Natural killer cell (primary cell): ENCODE measurements around the gene PROCA1. TPM values are rescaled to one million over a fixed set of nuclear protein-coding genes. Genes with fewer than 3 reads are reported as not detected.
A peak's percentile ranks its signal among the peaks of the same experiment; 100 is the strongest.

Source experiments
- ATAC-seq, 3 donors: fragments of 150-1000 bp in 2 of 3; fragments of 200-7000 bp in 1 of 3; cut with Tn5 transposase; 1 replicate in 1 of 3; 2 replicates in 2 of 3; pipeline ENCODE4 v1.10.0; 2021; ENCODE audit warnings: mild to moderate bottlenecking in 2 of 3, moderate library complexity in 2 of 3
- DNase-seq, 2 donors: peaks; one replicate each; pipeline versions ENCODE4 v3.0.0 to v3.0.0-alpha.2; 2013 to 2021; ENCODE audit warnings: mixed read lengths in 1 of 2
- H3K27ac ChIP-seq: one replicate; pipeline ENCODE4 v1.5.1; 2013; ENCODE audit warnings: mild to moderate bottlenecking, low read length
- H3K27me3 ChIP-seq: one replicate; pipeline ENCODE4 v1.6.1; 2013; ENCODE audit warnings: low read length; ENCODE audit not compliant: control insufficient read depth, insufficient read depth
- H3K36me3 ChIP-seq: one replicate; pipeline ENCODE4 v1.6.1; 2013; ENCODE audit warnings: low read length; ENCODE audit not compliant: control insufficient read depth, insufficient read depth
- H3K4me1 ChIP-seq: one replicate; pipeline ENCODE4 v1.6.1; 2013; ENCODE audit warnings: low read length; ENCODE audit not compliant: control insufficient read depth, insufficient read depth
- H3K4me3 ChIP-seq: one replicate; pipeline ENCODE4 v1.5.1; 2013; ENCODE audit warnings: low read length
- H3K9me3 ChIP-seq: one replicate; pipeline ENCODE4 v1.6.1; 2013; ENCODE audit warnings: low read length; ENCODE audit not compliant: control insufficient read depth, insufficient read depth
- H3K27ac Mint-ChIP-seq, 2 donors: one replicate each; pipeline ENCODE4 v1.8.0; 2022; ENCODE audit warnings: mild to moderate bottlenecking in 2 of 2, mixed read lengths in 2 of 2, moderate library complexity in 1 of 2
- H3K27me3 Mint-ChIP-seq, 2 donors: one replicate each; pipeline ENCODE4 v1.8.0; 2022; ENCODE audit warnings: low read depth in 2 of 2, mixed read lengths in 2 of 2
- H3K36me3 Mint-ChIP-seq: one replicate; pipeline ENCODE4 v1.8.0; 2022; ENCODE audit warnings: mixed read lengths
- H3K4me1 Mint-ChIP-seq, 2 donors: one replicate each; pipeline ENCODE4 v1.8.0; 2022; ENCODE audit warnings: mixed read lengths in 2 of 2
- H3K4me3 Mint-ChIP-seq: one replicate; pipeline ENCODE4 v1.8.0; 2022; ENCODE audit warnings: mild to moderate bottlenecking, moderate library complexity, mixed read lengths
- H3K9me3 Mint-ChIP-seq, 2 donors: one replicate each; pipeline ENCODE4 v1.8.0; 2022; ENCODE audit warnings: mixed read lengths in 2 of 2
- WGBS: methylation state at CpG from one replicate; pipeline ENCODE4 v1.1.7; 2013; ENCODE audit warnings: missing lambda C conversion rate; ENCODE audit not compliant: insufficient coverage; 5-methylcytosine and 5-hydroxymethylcytosine counted together
- intact Hi-C: fragments of 100-400 bp; cut with micrococcal nuclease; formaldehyde crosslinking; loops from one replicate; pipeline ENCODE4 v1.14.2; 2022
- total RNA-seq, 4 donors: library from RNA; stranded (reverse); fragments of 120-200 nt in 1 of 4; gene quantifications; one replicate each; pipeline versions ENCODE4 v1.2.3 to v1.2.4, GENCODE V29; 2013 to 2022
- TF ChIP-seq, protein P1 (sequence below): fragments of 200-600 bp; IDR thresholded peaks from one replicate; pipeline ENCODE4 v1.8.0; 2022; ENCODE audit warnings: antibody characterized with exemption

Gene PROCA1
- total RNA-seq, 3 donors from 2014 or later (not counting 1 experiment from before 2014, with no cell fraction given), result 2.3 to 5.8 (median 3.6) TPM

DNA sequence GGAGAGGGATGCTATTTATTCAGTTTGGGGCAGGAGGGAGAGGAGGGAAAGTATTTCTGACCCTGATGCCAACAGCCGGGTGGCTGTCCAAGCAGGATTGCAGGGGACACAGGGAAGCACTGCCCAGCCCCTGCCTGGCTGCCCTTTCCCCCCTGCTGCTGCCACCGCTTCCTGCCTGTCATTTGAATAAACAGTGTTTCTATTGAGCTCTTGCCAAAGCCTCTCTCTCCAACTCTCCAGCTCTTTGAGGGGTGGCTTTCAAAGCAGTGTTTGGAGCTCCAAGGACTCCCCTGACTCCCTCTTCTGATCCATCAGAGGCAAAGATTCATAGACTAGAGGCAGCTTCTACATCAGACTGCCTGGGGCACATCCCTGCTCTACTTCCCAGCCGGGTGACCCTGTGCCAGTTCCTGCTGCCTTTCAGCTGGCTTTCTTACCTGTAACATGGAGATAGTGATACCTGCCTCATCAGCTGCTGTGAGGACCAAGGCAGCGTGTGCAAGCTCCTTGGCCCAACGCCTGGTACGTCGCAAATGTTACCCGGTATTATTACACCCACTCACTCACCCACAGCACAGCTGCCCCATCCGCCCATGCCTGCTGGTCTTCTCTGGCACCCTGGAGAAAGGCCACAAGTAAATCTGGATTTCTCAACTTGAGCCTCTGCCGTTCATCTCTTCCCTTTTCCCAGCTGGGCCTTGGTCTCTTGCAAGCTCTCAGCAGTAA is 9.5 kb downstream of the PROCA1 start:
- Histone ChIP-seq H3K4me3 (no peak overlapping the region), H3K4me1 (no peaks in the 10 kb centered on the region), H3K36me3 (peaks cover 57% of the 10 kb centered on the region), H3K27me3 (no peaks in the 10 kb centered on the region), H3K9me3 (no peaks in the 10 kb centered on the region), H3K27ac (no peak overlapping the region)
- intact Hi-C loops, result no loop called here
- H3K4me3 Mint-ChIP-seq, result no peak overlapping the region
- no peaks in the 10 kb centered on the region for H3K27me3 Mint-ChIP-seq
- WGBS, result 93% methylated on average over 10 of the region's 10 CpGs
- peak overlapping the region in 1 of 2 donors; percentile 35 for H3K27ac Mint-ChIP-seq
- H3K9me3 Mint-ChIP-seq, result no peaks in the 10 kb centered on the region
- peaks cover 0 to 13% of the 10 kb centered on the region in 2 donors for H3K4me1 Mint-ChIP-seq
- DNase-seq, result no peak
- no peaks in the 10 kb centered on the region for H3K36me3 Mint-ChIP-seq
- TF ChIP-seq, protein P1, sequence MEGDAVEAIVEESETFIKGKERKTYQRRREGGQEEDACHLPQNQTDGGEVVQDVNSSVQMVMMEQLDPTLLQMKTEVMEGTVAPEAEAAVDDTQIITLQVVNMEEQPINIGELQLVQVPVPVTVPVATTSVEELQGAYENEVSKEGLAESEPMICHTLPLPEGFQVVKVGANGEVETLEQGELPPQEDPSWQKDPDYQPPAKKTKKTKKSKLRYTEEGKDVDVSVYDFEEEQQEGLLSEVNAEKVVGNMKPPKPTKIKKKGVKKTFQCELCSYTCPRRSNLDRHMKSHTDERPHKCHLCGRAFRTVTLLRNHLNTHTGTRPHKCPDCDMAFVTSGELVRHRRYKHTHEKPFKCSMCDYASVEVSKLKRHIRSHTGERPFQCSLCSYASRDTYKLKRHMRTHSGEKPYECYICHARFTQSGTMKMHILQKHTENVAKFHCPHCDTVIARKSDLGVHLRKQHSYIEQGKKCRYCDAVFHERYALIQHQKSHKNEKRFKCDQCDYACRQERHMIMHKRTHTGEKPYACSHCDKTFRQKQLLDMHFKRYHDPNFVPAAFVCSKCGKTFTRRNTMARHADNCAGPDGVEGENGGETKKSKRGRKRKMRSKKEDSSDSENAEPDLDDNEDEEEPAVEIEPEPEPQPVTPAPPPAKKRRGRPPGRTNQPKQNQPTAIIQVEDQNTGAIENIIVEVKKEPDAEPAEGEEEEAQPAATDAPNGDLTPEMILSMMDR, result no peak
- no peak for ATAC-seq

DNA sequence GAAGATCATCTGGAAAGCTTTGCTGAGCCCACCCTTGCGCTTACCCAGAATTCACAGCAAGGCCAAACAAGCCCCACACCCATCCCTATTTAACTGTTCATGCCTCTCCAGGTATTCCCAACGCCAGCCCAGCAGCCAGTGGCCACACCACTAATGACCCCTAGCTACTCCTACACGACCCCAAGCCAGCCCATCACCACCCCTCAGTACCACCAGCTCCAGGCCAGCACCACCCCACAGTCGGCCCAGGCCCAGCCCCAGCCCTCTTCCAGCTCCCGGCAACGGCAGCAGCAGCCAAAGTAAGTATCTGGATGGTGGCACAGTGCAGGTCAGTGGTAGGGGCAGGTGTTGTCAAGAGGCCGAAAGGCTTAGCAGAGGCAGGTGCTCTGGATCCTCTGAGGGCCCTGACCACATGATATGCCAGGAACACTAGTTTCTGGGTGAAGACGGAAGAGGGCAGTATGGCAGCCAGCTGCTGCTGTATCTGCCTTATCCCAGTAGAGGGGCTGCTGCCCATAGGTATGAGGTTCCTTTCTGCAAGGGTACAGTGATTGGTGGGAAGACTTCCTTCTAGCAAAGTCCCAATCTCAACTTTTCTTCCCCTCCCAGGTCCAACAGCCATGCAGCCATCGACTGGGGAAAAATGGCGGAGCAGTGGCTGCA is 10.7 kb downstream of the PROCA1 start:
- WGBS, result 97% methylated on average over 10 of the region's 10 CpGs
- peaks cover 66% of the 10 kb centered on the region for H3K36me3 ChIP-seq
- peaks cover 0 to 13% of the 10 kb centered on the region in 2 donors for H3K4me1 Mint-ChIP-seq
- TF ChIP-seq, protein P1, result no peak
- no peaks in the 10 kb centered on the region for H3K27me3 ChIP-seq
- H3K4me3 ChIP-seq, result no peak overlapping the region
- H3K27ac Mint-ChIP-seq, result no peak overlapping the region
- ATAC-seq (no peak), DNase-seq (no peak)
- H3K27me3 Mint-ChIP-seq, result no peaks in the 10 kb centered on the region
- intact Hi-C loops, result no loop called here
- no peaks in the 10 kb centered on the region for H3K36me3 Mint-ChIP-seq
- no peaks in the 10 kb centered on the region for H3K9me3 ChIP-seq
- H3K4me1 ChIP-seq, result no peaks in the 10 kb centered on the region
- no peaks in the 10 kb centered on the region for H3K9me3 Mint-ChIP-seq
- no peak overlapping the region for H3K4me3 Mint-ChIP-seq
- no peak overlapping the region for H3K27ac ChIP-seq

DNA sequence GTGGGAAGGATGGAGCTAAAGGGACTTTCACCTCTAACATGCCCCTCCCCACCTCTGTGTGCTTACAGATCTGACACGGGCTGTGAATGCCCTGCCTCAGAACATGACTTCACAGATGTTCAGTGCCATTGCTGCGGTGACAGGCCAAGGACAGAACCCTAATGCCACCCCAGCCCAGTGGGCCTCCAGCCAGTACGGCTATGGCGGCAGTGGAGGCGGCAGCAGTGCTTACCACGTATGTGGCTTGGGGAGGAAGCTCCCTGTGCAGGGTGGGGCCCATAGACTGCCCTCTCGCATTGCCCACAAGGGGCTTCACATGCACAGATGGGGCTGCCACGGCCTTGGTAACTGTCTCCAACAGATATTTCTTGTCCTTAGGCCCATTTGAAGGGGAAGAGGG is 11.4 kb downstream of the PROCA1 start:
- TF ChIP-seq, protein P1, result no peak
- intact Hi-C loops, result no loop called here
- 94% methylated on average over 8 of the region's 8 CpGs for WGBS
- Mint-ChIP-seq H3K36me3 (no peaks in the 10 kb centered on the region), H3K27me3 (no peaks in the 10 kb centered on the region), H3K9me3 (no peaks in the 10 kb centered on the region), H3K4me3 (no peak overlapping the region), H3K27ac (peak overlapping the region in 1 of 2 donors; percentile 52), H3K4me1 (peaks cover 0 to 13% of the 10 kb centered on the region in 2 donors)
- DNase-seq, result no peak
- no peak for ATAC-seq
- Histone ChIP-seq H3K36me3 (peaks cover 73% of the 10 kb centered on the region), H3K9me3 (no peaks in the 10 kb centered on the region), H3K27me3 (no peaks in the 10 kb centered on the region), H3K4me1 (no peaks in the 10 kb centered on the region), H3K4me3 (no peak overlapping the region), H3K27ac (no peak overlapping the region)
